HepG2 (cell line): ENCODE results near the gene AGRP. TPM values are rescaled to one million over a fixed set of nuclear protein-coding genes. Genes with fewer than 3 reads are reported as not detected.

Experiments
- AGO1 ChIP-seq: fragments of 200-400 bp; formaldehyde crosslinking; IDR thresholded peaks from 2 replicates; pipeline ENCODE4 v1.6.1; 2017; ENCODE audit warnings: mild to moderate bottlenecking, low read depth, low read length, moderate library complexity; ENCODE audit not compliant: poor library complexity, severe bottlenecking
- ATF1 ChIP-seq: IDR thresholded peaks from 2 replicates; pipeline ENCODE4 v1.6.1; 2016; ENCODE audit warnings: mild to moderate bottlenecking, control low read depth
- BORCS8-MEF2B ChIP-seq: sonication (generic); formaldehyde crosslinking; IDR thresholded peaks from 2 replicates; pipeline ENCODE4 v1.8.0; 2022; ENCODE audit warnings: mild to moderate bottlenecking, missing genetic modification reagents
- CHD2 ChIP-seq: IDR thresholded peaks from 2 replicates; pipeline ENCODE4 v1.6.1; 2011; ENCODE audit warnings: low read depth, low read length, improper control_type of control experiment
- ELF3 ChIP-seq: IDR thresholded peaks from 2 replicates; pipeline ENCODE4 v1.6.1; 2016; ENCODE audit warnings: missing genetic modification reagents, missing compliant biosample characterization
- HMGA1 ChIP-seq: sonication (generic); formaldehyde crosslinking; conservative IDR thresholded peaks from 2 replicates; pipeline ENCODE4 v1.4.0; 2020; ENCODE audit warnings: missing genetic modification reagents
- HNRNPK ChIP-seq: fragments of 200-400 bp; formaldehyde crosslinking; IDR thresholded peaks from 2 replicates; pipeline ENCODE4 v1.6.1; 2018; ENCODE audit warnings: low read length, low read depth, moderate library complexity, mild to moderate bottlenecking; ENCODE audit not compliant: poor library complexity, severe bottlenecking
- HNRNPLL ChIP-seq: fragments of 200-400 bp; formaldehyde crosslinking; IDR thresholded peaks from 2 replicates; pipeline ENCODE4 v1.6.1; 2017; ENCODE audit warnings: mild to moderate bottlenecking, low read depth, low read length; ENCODE audit not compliant: poor library complexity, severe bottlenecking
- JUND ChIP-seq: sonication (generic); formaldehyde crosslinking; IDR thresholded peaks from 2 replicates; pipeline ENCODE4 v1.8.0; 2022; ENCODE audit warnings: mild to moderate bottlenecking, missing genetic modification reagents
- NFATC3 ChIP-seq: sonication (generic); formaldehyde crosslinking; IDR thresholded peaks from 2 replicates; pipeline ENCODE4 v1.5.1; 2020; ENCODE audit warnings: mild to moderate bottlenecking, missing genetic modification reagents
- NFE2 ChIP-seq: sonication (generic); formaldehyde crosslinking; IDR thresholded peaks from 2 replicates; pipeline ENCODE4 v1.4.0; 2020; ENCODE audit warnings: missing genetic modification reagents
- RNF2 ChIP-seq: fragments of 450-650 bp; conservative IDR thresholded peaks from 2 replicates; pipeline ENCODE4 v1.6.1; 2016; ENCODE audit warnings: low read depth
- TAF15 ChIP-seq: fragments of 200-400 bp; formaldehyde crosslinking; IDR thresholded peaks from one replicate; pipeline ENCODE4 v1.6.1; 2018; ENCODE audit warnings: mild to moderate bottlenecking, low read depth, low read length; ENCODE audit not compliant: poor library complexity, severe bottlenecking
- TBX3 ChIP-seq: fragments of 450-650 bp; IDR thresholded peaks from 2 replicates; pipeline ENCODE4 v1.6.1; 2017; ENCODE audit warnings: antibody characterized with exemption, mild to moderate bottlenecking, inconsistent platforms, borderline replicate concordance
- TCF7L2 ChIP-seq: IDR thresholded peaks from 2 replicates; pipeline ENCODE4 v1.6.1; 2011; ENCODE audit warnings: mild to moderate bottlenecking, low read depth, low read length, moderate library complexity
- THYN1 ChIP-seq: sonication (generic); formaldehyde crosslinking; IDR thresholded peaks from 2 replicates; pipeline ENCODE4 v1.8.1; 2023; ENCODE audit warnings: low read depth, mild to moderate bottlenecking, moderate library complexity, missing genetic modification reagents, borderline replicate concordance
- YY1 ChIP-seq: IDR thresholded peaks from 2 replicates; pipeline ENCODE4 v1.6.1; 2011; ENCODE audit warnings: low read length, low read depth, moderate library complexity, mild to moderate bottlenecking; ENCODE audit not compliant: insufficient read depth, insufficient replicate concordance
- ZBTB1 ChIP-seq: sonication (generic); formaldehyde crosslinking; IDR thresholded peaks from 2 replicates; pipeline ENCODE4 v1.4.0; 2020; ENCODE audit warnings: missing genetic modification reagents, borderline replicate concordance
- ZFP62 ChIP-seq: sonication (generic); formaldehyde crosslinking; IDR thresholded peaks from 2 replicates; pipeline ENCODE4 v1.4.0; 2020; ENCODE audit warnings: missing genetic modification reagents
- polyA plus RNA-seq, 8 experiments: library from polyadenylated mRNA; depleted of rRNA in 3 of 8; stranded (reverse) in 7 of 8; unstranded in 1 of 8; fragments of >200 nt; fragmentation: Illumina TruSeq in 4 of 8; extraction: Trizol in 4 of 8; gene quantifications; 2 replicates each; pipeline versions ENCODE4 v1.2.1 to v1.2.3, GENCODE V29; 2011 to 2016; ENCODE audit warnings: low read depth in 4 of 8, missing spikeins in 1 of 8, mixed read lengths in 1 of 8; ENCODE audit not compliant: insufficient read depth in 1 of 8
- total RNA-seq, 5 experiments: library from RNA; depleted of rRNA; stranded (reverse); fragments of >200 nt; fragmentation: Illumina TruSeq; extraction: Trizol; gene quantifications; 2 replicates each; pipeline ENCODE4 v1.2.3, GENCODE V29; 2016; ENCODE audit warnings: low read depth in 1 of 5
- TF ChIP-seq, protein P1 (sequence below): sonication (generic); formaldehyde crosslinking; IDR thresholded peaks from 2 replicates; pipeline ENCODE4 v1.5.0; 2020; ENCODE audit warnings: mild to moderate bottlenecking, missing genetic modification reagents
- TF ChIP-seq, protein P2 (sequence below): sonication (generic); formaldehyde crosslinking; IDR thresholded peaks from 2 replicates; pipeline ENCODE4 v1.4.0; 2020; ENCODE audit warnings: low read depth, mild to moderate bottlenecking, missing genetic modification reagents
- TF ChIP-seq, protein P3 (sequence below): sonication (generic); formaldehyde crosslinking; IDR thresholded peaks from 2 replicates; pipeline ENCODE4 v1.4.0; 2020; ENCODE audit warnings: missing genetic modification reagents, mild to moderate bottlenecking, borderline replicate concordance
- TF ChIP-seq, protein P4 (sequence below): sonication (generic); formaldehyde crosslinking; IDR thresholded peaks from 2 replicates; pipeline ENCODE4 v1.8.1; 2022; ENCODE audit warnings: low read depth, mild to moderate bottlenecking, missing genetic modification reagents
- TF ChIP-seq, protein P5 (sequence below): sonication (generic); formaldehyde crosslinking; IDR thresholded peaks from 2 replicates; pipeline ENCODE4 v1.4.0; 2020; ENCODE audit warnings: mild to moderate bottlenecking, missing genetic modification reagents

AGRP gene
- total and polyA plus RNA-seq, 2 of the 13 experiments (the other 11 are each of a cell fraction or from before 2014, with no cell fraction given): not detected

DNA sequence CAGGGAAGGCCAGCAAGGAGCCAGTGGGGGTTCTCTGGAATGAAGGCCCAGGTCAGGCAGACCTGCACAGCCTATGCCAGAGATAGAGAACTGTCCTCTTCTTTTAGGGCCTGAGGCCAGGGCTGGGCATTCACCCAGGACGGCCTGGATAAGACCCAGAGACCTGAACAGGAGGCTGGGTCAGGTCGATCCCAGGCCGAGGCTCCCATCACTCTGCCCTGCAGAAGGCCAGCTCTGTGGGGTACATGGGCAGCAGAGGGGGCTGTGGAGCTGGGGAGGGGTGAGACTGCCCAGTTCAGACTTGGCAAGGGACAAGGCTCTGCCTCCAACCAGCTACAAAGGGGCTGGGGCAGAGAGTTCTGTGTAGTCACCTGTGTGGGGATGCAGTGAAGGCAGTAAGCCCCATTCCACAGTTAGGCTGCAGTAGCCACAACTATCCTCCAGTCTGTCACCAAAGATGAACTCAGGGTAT is 37.9 kb downstream of the AGRP start (continued):
- TF ChIP-seq, protein P1, sequence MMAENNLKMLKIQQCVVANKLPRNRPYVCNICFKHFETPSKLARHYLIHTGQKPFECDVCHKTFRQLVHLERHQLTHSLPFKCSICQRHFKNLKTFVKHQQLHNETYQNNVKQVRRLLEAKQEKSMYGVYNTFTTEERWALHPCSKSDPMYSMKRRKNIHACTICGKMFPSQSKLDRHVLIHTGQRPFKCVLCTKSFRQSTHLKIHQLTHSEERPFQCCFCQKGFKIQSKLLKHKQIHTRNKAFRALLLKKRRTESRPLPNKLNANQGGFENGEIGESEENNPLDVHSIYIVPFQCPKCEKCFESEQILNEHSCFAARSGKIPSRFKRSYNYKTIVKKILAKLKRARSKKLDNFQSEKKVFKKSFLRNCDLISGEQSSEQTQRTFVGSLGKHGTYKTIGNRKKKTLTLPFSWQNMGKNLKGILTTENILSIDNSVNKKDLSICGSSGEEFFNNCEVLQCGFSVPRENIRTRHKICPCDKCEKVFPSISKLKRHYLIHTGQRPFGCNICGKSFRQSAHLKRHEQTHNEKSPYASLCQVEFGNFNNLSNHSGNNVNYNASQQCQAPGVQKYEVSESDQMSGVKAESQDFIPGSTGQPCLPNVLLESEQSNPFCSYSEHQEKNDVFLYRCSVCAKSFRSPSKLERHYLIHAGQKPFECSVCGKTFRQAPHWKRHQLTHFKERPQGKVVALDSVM (CRISPR knock-in tag): no peak
- TF ChIP-seq ATF1 (CRISPR knock-in tag): no peak
- no peak for TF ChIP-seq THYN1
- TF ChIP-seq HNRNPLL: no peak
- no peak for TF ChIP-seq AGO1
- TF ChIP-seq BORCS8-MEF2B: no peak
- TF ChIP-seq, protein P2, sequence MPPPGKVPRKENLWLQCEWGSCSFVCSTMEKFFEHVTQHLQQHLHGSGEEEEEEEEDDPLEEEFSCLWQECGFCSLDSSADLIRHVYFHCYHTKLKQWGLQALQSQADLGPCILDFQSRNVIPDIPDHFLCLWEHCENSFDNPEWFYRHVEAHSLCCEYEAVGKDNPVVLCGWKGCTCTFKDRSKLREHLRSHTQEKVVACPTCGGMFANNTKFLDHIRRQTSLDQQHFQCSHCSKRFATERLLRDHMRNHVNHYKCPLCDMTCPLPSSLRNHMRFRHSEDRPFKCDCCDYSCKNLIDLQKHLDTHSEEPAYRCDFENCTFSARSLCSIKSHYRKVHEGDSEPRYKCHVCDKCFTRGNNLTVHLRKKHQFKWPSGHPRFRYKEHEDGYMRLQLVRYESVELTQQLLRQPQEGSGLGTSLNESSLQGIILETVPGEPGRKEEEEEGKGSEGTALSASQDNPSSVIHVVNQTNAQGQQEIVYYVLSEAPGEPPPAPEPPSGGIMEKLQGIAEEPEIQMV (CRISPR knock-in tag): no peak
- no peak for TF ChIP-seq TAF15
- TF ChIP-seq YY1: no peak
- TF ChIP-seq CHD2: no peak
- no peak for TF ChIP-seq TBX3
- TF ChIP-seq ELF3 (CRISPR knock-in tag): no peak
- TF ChIP-seq NFATC3 (CRISPR knock-in tag): no peak
- TF ChIP-seq, protein P3, sequence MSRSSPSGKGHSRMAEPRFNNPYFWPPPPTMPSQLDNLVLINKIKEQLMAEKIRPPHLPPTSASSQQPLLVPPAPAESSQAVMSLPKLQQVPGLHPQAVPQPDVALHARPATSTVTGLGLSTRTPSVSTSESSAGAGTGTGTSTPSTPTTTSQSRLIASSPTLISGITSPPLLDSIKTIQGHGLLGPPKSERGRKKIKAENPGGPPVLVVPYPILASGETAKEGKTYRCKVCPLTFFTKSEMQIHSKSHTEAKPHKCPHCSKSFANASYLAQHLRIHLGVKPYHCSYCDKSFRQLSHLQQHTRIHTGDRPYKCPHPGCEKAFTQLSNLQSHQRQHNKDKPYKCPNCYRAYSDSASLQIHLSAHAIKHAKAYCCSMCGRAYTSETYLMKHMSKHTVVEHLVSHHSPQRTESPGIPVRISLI (CRISPR knock-in tag): no peak
- no peak for TF ChIP-seq HMGA1 (CRISPR knock-in tag)
- TF ChIP-seq HNRNPK: no peak
- no peak for TF ChIP-seq NFE2 (CRISPR knock-in tag)
- TF ChIP-seq, protein P4, sequence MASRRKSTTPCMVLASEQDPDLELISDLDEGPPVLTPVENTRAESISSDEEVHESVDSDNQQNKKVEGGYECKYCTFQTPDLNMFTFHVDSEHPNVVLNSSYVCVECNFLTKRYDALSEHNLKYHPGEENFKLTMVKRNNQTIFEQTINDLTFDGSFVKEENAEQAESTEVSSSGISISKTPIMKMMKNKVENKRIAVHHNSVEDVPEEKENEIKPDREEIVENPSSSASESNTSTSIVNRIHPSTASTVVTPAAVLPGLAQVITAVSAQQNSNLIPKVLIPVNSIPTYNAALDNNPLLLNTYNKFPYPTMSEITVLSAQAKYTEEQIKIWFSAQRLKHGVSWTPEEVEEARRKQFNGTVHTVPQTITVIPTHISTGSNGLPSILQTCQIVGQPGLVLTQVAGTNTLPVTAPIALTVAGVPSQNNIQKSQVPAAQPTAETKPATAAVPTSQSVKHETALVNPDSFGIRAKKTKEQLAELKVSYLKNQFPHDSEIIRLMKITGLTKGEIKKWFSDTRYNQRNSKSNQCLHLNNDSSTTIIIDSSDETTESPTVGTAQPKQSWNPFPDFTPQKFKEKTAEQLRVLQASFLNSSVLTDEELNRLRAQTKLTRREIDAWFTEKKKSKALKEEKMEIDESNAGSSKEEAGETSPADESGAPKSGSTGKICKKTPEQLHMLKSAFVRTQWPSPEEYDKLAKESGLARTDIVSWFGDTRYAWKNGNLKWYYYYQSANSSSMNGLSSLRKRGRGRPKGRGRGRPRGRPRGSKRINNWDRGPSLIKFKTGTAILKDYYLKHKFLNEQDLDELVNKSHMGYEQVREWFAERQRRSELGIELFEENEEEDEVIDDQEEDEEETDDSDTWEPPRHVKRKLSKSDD (CRISPR knock-in tag): no peak
- TF ChIP-seq ZBTB1: no peak
- no peak for TF ChIP-seq RNF2
- no peak for TF ChIP-seq TCF7L2
- TF ChIP-seq, protein P5, sequence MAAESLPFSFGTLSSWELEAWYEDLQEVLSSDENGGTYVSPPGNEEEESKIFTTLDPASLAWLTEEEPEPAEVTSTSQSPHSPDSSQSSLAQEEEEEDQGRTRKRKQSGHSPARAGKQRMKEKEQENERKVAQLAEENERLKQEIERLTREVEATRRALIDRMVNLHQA (CRISPR knock-in tag): no peak
- TF ChIP-seq JUND (CRISPR knock-in tag): no peak
- TF ChIP-seq ZFP62 (CRISPR knock-in tag): no peak
